HG03558 (cell line): ENCODE measurements around the gene SMARCE1.
"Not testable (repeated sequence)": the region's sequence is repeated elsewhere in the genome, so short reads cannot be mapped to it uniquely, and the experiment has no call there.

Experiments used
- ATAC-seq: cut with Tn5 transposase; IDR thresholded peaks from one replicate; pipeline ENCODE4 v1.9.1; 2021; ENCODE audit warnings: moderate number of reproducible peaks; ENCODE audit not compliant: unreplicated experiment; ENCODE audit errors: extremely low read depth

SMARCE1 gene

GRCh38 chr17:40590742-40591141 lies 56.9 kb downstream of the SMARCE1 start:
- no peak for ATAC-seq

DNA sequence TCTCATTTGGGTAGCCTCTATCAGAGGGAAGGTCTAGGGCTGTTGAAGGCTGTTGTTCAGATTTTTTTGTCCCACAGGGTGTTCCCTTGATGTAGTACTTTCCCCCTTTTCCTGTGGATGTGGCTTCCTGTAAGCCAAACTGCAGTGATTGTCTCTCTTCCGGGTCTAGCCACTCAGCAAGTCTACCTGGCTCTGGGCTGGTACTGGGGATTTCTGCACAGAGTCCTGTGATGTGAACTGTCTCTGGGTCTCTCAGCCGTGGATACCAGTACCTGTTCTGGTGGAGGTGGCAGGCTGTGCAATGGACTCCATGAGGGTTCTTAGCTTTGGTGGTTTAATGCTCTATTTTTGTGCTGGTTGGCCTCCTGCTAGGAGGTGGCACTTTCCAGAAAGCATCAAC lies 59.1 kb downstream of the SMARCE1 start:
- ATAC-seq, result no peak

GRCh38 chr17:40586264-40586663 lies 61.4 kb downstream of the SMARCE1 start:
- not testable (repeated sequence) for ATAC-seq

DNA sequence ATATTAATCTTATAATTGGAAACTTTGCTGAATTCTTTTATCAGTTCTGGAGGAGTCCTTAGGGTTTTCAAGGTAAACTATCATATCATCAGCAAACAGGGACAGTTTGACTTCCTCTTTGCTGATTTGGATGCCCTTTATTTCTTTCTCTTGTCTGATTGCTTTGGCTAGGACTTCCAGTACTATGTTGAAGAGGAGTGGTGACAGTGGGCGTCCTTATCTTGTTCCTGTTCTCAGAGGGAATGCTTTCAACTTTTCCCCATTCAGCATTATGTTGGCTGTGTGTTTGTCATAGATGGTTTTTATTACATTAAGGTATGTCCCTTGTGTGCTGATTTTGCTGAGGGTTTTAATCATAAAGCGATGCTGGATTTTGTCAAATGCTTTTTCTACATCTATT lies 62.7 kb downstream of the SMARCE1 start:
- not testable (repeated sequence) for ATAC-seq

GRCh38 chr17:40582328-40582901 lies 65.2 kb downstream of the SMARCE1 start:
- ATAC-seq, result peak; percentile 67

GRCh38 chr17:40580140-40580539 lies 67.5 kb downstream of the SMARCE1 start:
- no peak for ATAC-seq

DNA sequence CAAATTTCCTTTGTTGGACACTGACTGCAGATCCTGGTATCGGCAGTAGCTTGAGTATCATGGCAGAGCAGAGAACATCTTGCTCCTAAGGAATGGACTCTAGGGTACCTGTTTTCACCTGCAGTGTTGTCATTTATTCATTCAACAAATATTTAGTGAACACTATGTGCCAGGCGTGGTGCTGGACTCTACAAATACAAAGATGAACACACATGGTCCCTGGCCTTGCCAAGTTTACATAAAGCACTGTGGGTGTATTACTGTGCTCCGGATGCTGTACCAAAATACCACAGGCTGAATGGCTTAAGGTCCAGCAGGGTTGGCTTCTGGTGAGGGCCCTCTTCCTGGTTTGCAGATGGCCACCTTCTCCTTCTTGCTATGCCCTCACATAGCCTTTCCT lies 68.1 kb downstream of the SMARCE1 start:
- no peak for ATAC-seq

- ATAC-seq, result no peak
Observed at GRCh38 chr17:40577611-40578065, 70.0 kb downstream of the SMARCE1 start.

- no peak for ATAC-seq
Observed at GRCh38 chr17:40576113-40576740, 71.4 kb downstream of the SMARCE1 start.
